Breast epithelium (tissue), 3 donors: ENCODE data around the gene NXT2.

ENCODE experiments used
- POLR2A ChIP-seq: fragments of 450-650 bp; IDR thresholded peaks from one replicate; pipeline ENCODE4 v1.6.1; 2016; ENCODE audit warnings: antibody characterized with exemption, mild to moderate bottlenecking, moderate library complexity
- POLR2AphosphoS5 ChIP-seq, 3 donors: sonication (generic); formaldehyde crosslinking; IDR thresholded peaks; one replicate each; pipeline ENCODE4 v1.6.1; 2017; ENCODE audit warnings: antibody characterized with exemption in 3 of 3
- TF ChIP-seq, protein P1 (sequence below), 3 donors: fragments of 450-650 bp; IDR thresholded peaks; one replicate each; pipeline ENCODE4 v1.5.1; 2016 to 2017; ENCODE audit warnings: antibody characterized with exemption in 3 of 3, mild to moderate bottlenecking in 3 of 3, moderate library complexity in 3 of 3

DNA sequence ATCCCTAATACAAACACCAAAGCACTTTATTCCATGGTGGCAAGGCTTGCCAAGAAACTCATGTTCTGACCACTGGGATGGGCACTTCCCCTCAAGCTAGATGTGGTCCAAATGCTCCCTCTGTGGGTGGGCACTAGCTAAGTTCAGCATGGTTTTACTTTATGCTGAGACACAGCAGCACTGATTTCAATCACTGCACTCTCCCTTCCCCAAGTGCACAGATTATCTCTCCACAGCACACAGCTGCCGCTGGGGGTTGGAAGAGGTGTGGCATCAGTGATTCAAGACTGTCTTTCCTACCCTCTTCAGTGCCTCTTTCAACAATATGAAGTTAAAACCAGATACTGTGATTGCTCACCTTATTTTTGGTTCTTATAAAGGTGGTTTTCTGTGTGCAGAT is 38.2 kb upstream of the NXT2 start:
- TF ChIP-seq POLR2A (no peak), POLR2AphosphoS5 (IDR thresholded peaks at IDR 0.05) (no peak)
- TF ChIP-seq, protein P1, sequence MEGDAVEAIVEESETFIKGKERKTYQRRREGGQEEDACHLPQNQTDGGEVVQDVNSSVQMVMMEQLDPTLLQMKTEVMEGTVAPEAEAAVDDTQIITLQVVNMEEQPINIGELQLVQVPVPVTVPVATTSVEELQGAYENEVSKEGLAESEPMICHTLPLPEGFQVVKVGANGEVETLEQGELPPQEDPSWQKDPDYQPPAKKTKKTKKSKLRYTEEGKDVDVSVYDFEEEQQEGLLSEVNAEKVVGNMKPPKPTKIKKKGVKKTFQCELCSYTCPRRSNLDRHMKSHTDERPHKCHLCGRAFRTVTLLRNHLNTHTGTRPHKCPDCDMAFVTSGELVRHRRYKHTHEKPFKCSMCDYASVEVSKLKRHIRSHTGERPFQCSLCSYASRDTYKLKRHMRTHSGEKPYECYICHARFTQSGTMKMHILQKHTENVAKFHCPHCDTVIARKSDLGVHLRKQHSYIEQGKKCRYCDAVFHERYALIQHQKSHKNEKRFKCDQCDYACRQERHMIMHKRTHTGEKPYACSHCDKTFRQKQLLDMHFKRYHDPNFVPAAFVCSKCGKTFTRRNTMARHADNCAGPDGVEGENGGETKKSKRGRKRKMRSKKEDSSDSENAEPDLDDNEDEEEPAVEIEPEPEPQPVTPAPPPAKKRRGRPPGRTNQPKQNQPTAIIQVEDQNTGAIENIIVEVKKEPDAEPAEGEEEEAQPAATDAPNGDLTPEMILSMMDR (IDR thresholded peaks at IDR 0.05), result no peak
